Measurements from ENCODE around the gene ISCU.

Gene ISCU

GRCh38 chr12:108595711-108596647 lies 33.6 kb downstream of the ISCU start:
- Histone ChIP-seq H3K9ac (ENCODE audit: low read length) (no peak overlapping the region), H4K20me1 (ENCODE audit: low read depth, low read length) (no peaks in the 10 kb centered on the region), H2AFZ (ENCODE audit: low read depth, low read length, severe bottlenecking) (no peak overlapping the region), H3K79me2 (ENCODE audit: insufficient read depth, low read length) (no peaks in the 10 kb centered on the region), H3K9me2 (replicated peaks; ENCODE audit: insufficient read depth, low read length) (no peaks in the 10 kb centered on the region), H3K27me3 (ENCODE audit: low read length) (no peaks in the 10 kb centered on the region), H3K4me2 (ENCODE audit: low read depth, low read length, poor library complexity, severe bottlenecking) (no peak overlapping the region), H3K4me3 (ENCODE audit: insufficient read depth, low read length, poor library complexity, severe bottlenecking) (no peak overlapping the region), H3K27ac (ENCODE audit: low read depth, low read length) (no peak overlapping the region), H3K9me3 (ENCODE audit: insufficient read depth, low read length) (no peaks in the 10 kb centered on the region), H3K36me3 (ENCODE audit: low read length) (no peaks in the 10 kb centered on the region), H3F3A (ENCODE audit: insufficient read depth) (no peaks in the 10 kb centered on the region)
- TF ChIP-seq CTCF (IDR thresholded peaks at IDR 0.05; ENCODE audit: insufficient read depth, low read length, poor library complexity, severe bottlenecking) (no peak), EZH2phosphoT487 (conservative IDR thresholded peaks at IDR 0.05; ENCODE audit: low read length) (no peak)

GRCh38 chr12:108596854-108597558 lies 34.6 kb downstream of the ISCU start:
- no peaks in the 10 kb centered on the region for H3K36me3 ChIP-seq (ENCODE audit: low read length)
- no peaks in the 10 kb centered on the region for H3K79me2 ChIP-seq (ENCODE audit: insufficient read depth, low read length)
- no peaks in the 10 kb centered on the region for H3K9me2 ChIP-seq (replicated peaks; ENCODE audit: insufficient read depth, low read length)
- H3K9ac ChIP-seq (ENCODE audit: low read length), result no peak overlapping the region
- no peaks in the 10 kb centered on the region for H3K27me3 ChIP-seq (ENCODE audit: low read length)
- no peaks in the 10 kb centered on the region for H3K9me3 ChIP-seq (ENCODE audit: insufficient read depth, low read length)
- H3K27ac ChIP-seq (ENCODE audit: low read depth, low read length), result no peak overlapping the region
- TF ChIP-seq EZH2phosphoT487 (conservative IDR thresholded peaks at IDR 0.05; ENCODE audit: low read length), result no peak
- no peak for TF ChIP-seq CTCF (IDR thresholded peaks at IDR 0.05; ENCODE audit: insufficient read depth, low read length, poor library complexity, severe bottlenecking)
- H3K4me3 ChIP-seq (ENCODE audit: insufficient read depth, low read length, poor library complexity, severe bottlenecking), result no peak overlapping the region
- no peaks in the 10 kb centered on the region for H4K20me1 ChIP-seq (ENCODE audit: low read depth, low read length)
- no peak overlapping the region for H3K4me2 ChIP-seq (ENCODE audit: low read depth, low read length, poor library complexity, severe bottlenecking)
- no peak overlapping the region for H2AFZ ChIP-seq (ENCODE audit: low read depth, low read length, severe bottlenecking)
- H3F3A ChIP-seq (ENCODE audit: insufficient read depth), result no peaks in the 10 kb centered on the region

GRCh38 chr12:108597559-108598471 lies 35.4 kb downstream of the ISCU start, which contains the start of gene TMEM119:
TMEM119 (minus strand) TSS chr12:108598084; CDS start chr12:108592383, 5,701 bp downstream.
- H3K9me3 ChIP-seq (ENCODE audit: insufficient read depth, low read length), result no peaks in the 10 kb centered on the region
- H4K20me1 ChIP-seq (ENCODE audit: low read depth, low read length), result no peaks in the 10 kb centered on the region
- H2AFZ ChIP-seq (ENCODE audit: low read depth, low read length, severe bottlenecking), result no peak within 1 kb of the TSS
- H3K4me2 ChIP-seq (ENCODE audit: low read depth, low read length, poor library complexity, severe bottlenecking), result no peak within 1 kb of the TSS
- H3F3A ChIP-seq (ENCODE audit: insufficient read depth), result no peaks in the 10 kb centered on the region
- H3K79me2 ChIP-seq (ENCODE audit: insufficient read depth, low read length), result no peaks in the 10 kb centered on the region
- H3K27me3 ChIP-seq (ENCODE audit: low read length), result no peaks in the 10 kb centered on the region
- H3K36me3 ChIP-seq (ENCODE audit: low read length), result no peaks in the 10 kb centered on the region
- H3K27ac ChIP-seq (ENCODE audit: low read depth, low read length), result no peak within 1 kb of the TSS
- no peak for TF ChIP-seq EZH2phosphoT487 (conservative IDR thresholded peaks at IDR 0.05; ENCODE audit: low read length)
- TF ChIP-seq CTCF (IDR thresholded peaks at IDR 0.05; ENCODE audit: insufficient read depth, low read length, poor library complexity, severe bottlenecking), result no peak
- no peak within 1 kb of the TSS for H3K4me3 ChIP-seq (ENCODE audit: insufficient read depth, low read length, poor library complexity, severe bottlenecking)
- no peak within 1 kb of the TSS for H3K9ac ChIP-seq (ENCODE audit: low read length)
- H3K9me2 ChIP-seq (replicated peaks; ENCODE audit: insufficient read depth, low read length), result no peaks in the 10 kb centered on the region
